Measurements from ENCODE around the gene MRS2. TPM values are rescaled to one million over a fixed set of nuclear protein-coding genes. Genes with fewer than 3 reads are reported as not detected.
"Not testable (repeated sequence)": the region's sequence is repeated elsewhere in the genome, so short reads cannot be mapped to it uniquely, and the experiment has no call there.

MRS2 gene, protein sequence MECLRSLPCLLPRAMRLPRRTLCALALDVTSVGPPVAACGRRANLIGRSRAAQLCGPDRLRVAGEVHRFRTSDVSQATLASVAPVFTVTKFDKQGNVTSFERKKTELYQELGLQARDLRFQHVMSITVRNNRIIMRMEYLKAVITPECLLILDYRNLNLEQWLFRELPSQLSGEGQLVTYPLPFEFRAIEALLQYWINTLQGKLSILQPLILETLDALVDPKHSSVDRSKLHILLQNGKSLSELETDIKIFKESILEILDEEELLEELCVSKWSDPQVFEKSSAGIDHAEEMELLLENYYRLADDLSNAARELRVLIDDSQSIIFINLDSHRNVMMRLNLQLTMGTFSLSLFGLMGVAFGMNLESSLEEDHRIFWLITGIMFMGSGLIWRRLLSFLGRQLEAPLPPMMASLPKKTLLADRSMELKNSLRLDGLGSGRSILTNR
- total RNA-seq, result 27.9 and 28.1 TPM in 2 replicates
- 14.4 TPM for polyA plus RNA-seq (2012)

- peak; percentile 80 for DNase-seq (ENCODE audit: low read depth)
These were observed at the start of gene MRS2 for GRCh38 chr6:24402697-24403500. TSS of gene MRS2 (plus strand) at chr6:24402936. CDS start at chr6:24403047, 111 bp downstream.

- DNase-seq (ENCODE audit: low read depth), result no peak
These were observed 48.9 kb upstream of the MRS2 start for GRCh38 chr6:24353861-24354260.

GRCh38 chr6:24355393-24355792, 47.3 kb upstream of the MRS2 start:
- DNase-seq (ENCODE audit: low read depth), result no peak

GRCh38 chr6:24356310-24356973, 46.3 kb upstream of the MRS2 start:
- no peak for DNase-seq (ENCODE audit: low read depth)

- peak; percentile 7 for DNase-seq (ENCODE audit: low read depth)
These were observed 45.2 kb upstream of the MRS2 start, which contains the start of gene DCDC2 for GRCh38 chr6:24357336-24358218. TSS of gene DCDC2 (minus strand) at chr6:24358059. CDS start at chr6:24357750, 309 bp downstream.

- DNase-seq (ENCODE audit: low read depth), result no peak
These were observed 44.4 kb upstream of the MRS2 start for GRCh38 chr6:24358219-24358821.

GRCh38 chr6:24359640-24360454, 42.9 kb upstream of the MRS2 start:
- DNase-seq (ENCODE audit: low read depth), result peak; percentile 82

- not testable (repeated sequence) for DNase-seq (ENCODE audit: low read depth)
These were observed 40.4 kb upstream of the MRS2 start for GRCh38 chr6:24362363-24362762.

DNA sequence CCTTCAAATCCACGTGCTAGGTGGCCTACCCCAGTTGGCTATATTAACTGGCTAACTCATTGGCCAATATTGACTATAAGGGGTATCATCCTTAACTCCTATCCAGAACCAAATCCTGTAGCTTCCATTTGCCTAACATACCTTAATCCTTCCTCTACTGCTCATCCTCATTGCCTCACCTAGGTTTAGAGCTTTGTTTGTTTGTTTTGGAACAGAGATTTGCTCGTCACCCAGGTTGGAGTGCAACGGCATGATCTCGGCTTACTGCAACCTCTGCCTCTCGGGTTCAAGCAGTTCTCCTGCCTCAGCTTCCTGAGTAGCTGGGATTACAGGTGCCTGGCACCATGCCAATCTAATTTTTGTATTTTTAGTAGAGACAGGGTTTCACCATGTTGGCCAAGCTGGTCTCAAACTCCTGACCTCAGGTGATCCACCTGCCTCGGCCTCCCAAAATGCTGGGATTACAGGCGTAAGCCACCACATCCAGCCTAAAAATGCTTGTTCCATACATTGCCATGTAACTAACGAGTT, 37.6 kb upstream of the MRS2 start:
- not testable (repeated sequence) for DNase-seq (ENCODE audit: low read depth)

- DNase-seq (ENCODE audit: low read depth), result no peak
These were observed 28.1 kb upstream of the MRS2 start for GRCh38 chr6:24374612-24375011.

GRCh38 chr6:24376871-24377270, 25.9 kb upstream of the MRS2 start:
- DNase-seq (ENCODE audit: low read depth), result no peak

- no peak for DNase-seq (ENCODE audit: low read depth)
These were observed 24.2 kb upstream of the MRS2 start for GRCh38 chr6:24378473-24379097.

GRCh38 chr6:24381476-24382219, 21.1 kb upstream of the MRS2 start:
- no peak for DNase-seq (ENCODE audit: low read depth)

- DNase-seq (ENCODE audit: low read depth), result no peak
These were observed 20.6 kb upstream of the MRS2 start for GRCh38 chr6:24382220-24382540.

DNA sequence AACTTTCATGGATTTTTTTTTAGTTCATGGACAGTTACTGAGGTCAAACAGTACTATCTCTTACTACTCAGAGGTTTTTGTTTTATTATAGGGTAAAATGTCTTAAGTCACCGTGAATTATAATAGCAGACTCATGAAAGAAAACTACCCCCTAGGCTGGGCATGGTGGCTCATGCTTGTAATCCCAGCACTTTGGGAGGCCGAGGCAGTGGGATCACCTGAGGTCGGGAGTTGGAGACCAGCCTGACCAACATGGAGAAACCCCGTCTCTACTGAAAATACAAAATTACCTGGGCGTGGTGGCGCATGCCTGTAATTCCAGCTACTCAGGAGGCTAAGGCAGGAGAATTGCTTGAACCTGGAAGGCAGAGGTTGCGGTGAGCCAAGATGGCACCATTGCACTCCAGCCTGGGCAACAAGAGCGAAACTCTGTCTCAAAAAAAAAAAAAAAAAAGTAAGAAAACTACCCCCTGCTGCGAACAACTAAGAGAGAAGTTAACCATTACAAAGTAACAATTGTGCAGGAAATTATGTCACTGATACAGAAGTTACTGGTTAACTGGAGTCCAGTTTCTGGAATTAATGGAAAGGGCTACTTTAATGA, 19.7 kb upstream of the MRS2 start:
- not testable (repeated sequence) for DNase-seq (ENCODE audit: low read depth)

DNA sequence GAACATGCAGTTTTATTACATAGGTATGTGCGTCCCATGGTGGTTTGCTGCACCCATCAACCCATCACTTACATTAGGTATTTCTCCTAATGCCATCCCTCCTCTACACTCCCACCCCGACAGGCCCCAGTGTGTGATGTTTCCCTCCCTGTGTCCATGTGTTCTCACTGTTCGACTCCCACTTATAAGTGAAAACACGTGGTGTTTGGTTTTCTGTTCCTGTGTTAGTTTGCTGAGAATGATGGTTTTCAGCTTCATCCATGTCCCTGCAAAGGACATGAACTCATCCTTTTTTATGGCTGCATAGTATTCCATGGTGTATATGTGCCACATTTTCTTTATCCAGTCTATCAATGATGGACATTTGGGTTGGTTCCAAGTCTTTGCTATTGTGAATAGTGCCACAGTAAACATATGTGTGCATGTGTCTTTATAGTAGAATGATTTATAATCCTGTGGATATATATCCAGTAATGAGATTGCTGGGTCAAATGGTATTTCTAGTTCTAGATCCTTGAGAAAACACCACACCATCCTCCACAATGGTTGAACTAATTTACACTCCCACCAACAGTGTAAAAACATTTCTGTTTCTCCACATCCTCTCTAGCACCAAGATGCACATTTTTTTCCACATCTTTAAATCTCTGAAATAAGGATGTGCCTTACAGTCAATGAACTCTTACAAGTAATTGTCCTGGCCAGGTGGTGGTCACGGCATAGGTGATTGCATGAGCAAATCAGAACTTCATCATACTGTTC, 18.2 kb upstream of the MRS2 start:
- not testable (repeated sequence) for DNase-seq (ENCODE audit: low read depth)

All from myocyte (in vitro differentiated cells).